GM12801 (cell line): ENCODE results near the gene ZBTB47.

Source experiments
- CTCF ChIP-seq: IDR thresholded peaks from one replicate; pipeline ENCODE4 v1.5.1; 2011; ENCODE audit warnings: control low read depth; ENCODE audit not compliant: insufficient read length; ENCODE audit errors: extremely low read depth

The ZBTB47 gene

GRCh38 chr3:42640771-42641370 lies 12.6 kb upstream of the ZBTB47 start:
- TF ChIP-seq CTCF: no peak

GRCh38 chr3:42647821-42648459 lies 5.6 kb upstream of the ZBTB47 start:
- no peak for TF ChIP-seq CTCF

- no peak for TF ChIP-seq CTCF
Measured at GRCh38 chr3:42649006-42649405, 4.5 kb upstream of the ZBTB47 start.

GRCh38 chr3:42649783-42650182 lies 3.7 kb upstream of the ZBTB47 start:
- no peak for TF ChIP-seq CTCF

- TF ChIP-seq CTCF: no peak
Measured at GRCh38 chr3:42651248-42652091, 2.0 kb upstream of the ZBTB47 start.

- no peak for TF ChIP-seq CTCF
Measured at GRCh38 chr3:42652251-42652610, 1.3 kb upstream of the ZBTB47 start.

GRCh38 chr3:42652611-42653302 lies 740 bp upstream of the ZBTB47 start:
- TF ChIP-seq CTCF: no peak
